ENCODE results near the gene ARL8A. TPM values are rescaled to one million over a fixed set of nuclear protein-coding genes. Genes with fewer than 3 reads are reported as not detected.
"Not testable (repeated sequence)": the region's sequence is repeated elsewhere in the genome, so short reads cannot be mapped to it uniquely, and the experiment has no call there.

Gene ARL8A
- polyA plus RNA-seq, 4 donors = 17.4 to 23.5 (median 22.6) TPM

DNA sequence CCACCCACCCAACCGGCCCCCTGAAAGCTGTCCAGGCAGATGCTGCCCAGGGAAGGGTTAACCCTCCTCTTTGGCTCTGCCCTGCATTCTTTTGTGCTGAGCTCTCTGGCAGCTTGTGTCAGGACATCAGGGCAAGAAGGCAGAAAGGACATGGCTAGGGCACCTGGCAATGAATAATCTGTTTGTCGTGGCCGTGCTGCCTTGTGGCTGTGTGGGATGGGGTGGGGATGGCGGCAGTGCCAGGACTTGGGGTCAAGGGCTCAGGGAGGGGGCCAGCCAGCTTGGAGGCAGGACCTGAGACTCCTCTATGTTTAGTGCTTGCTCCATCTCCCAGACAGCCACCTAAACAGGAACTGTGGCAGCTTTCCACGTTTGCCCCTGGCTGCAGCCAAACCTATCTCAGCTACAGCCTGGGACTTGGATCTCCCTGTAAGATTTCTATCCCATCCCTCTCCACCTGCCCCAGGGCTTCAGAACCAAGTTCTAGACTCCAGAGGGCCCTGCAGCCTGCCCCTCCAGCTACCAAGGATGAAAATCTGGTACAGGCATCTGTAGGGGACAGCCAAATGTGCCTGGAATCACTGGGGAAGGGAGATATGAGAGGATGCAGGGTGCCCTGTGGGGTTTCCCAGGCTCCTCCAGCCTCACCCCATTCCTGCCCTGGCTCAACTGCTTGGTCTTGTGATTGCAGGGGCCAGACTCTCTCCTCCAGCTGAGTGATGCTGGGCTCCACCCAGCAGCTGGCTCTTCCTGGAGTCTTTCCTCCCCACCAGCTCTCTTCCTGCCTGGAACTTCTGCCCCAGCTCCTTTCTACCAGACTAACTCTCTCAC is 31.5 kb downstream of the ARL8A start:
- DNase-seq (peak; percentile 63 to 86), FAIRE-seq (no peak)
- H3K4me3 ChIP-seq (ENCODE audit: low read depth in 1 of 3, low read length in 3 of 3) = no peak overlapping the region
- no peaks in the 10 kb centered on the region for H3K9me3 ChIP-seq (ENCODE audit: control insufficient read depth in 2 of 2, insufficient read depth in 1 of 2, low read depth in 1 of 2, low read length in 1 of 2)
- peaks cover 6 to 60% (median 10%) of the 10 kb centered on the region in 3 donors for H3K4me1 ChIP-seq (ENCODE audit: control insufficient read depth in 3 of 3, insufficient read depth in 2 of 3, low read depth in 1 of 3, low read length in 2 of 3)
- no peaks in the 10 kb centered on the region for H3K27me3 ChIP-seq (ENCODE audit: control insufficient read depth in 3 of 3, insufficient read depth in 3 of 3, low read length in 3 of 3)
- peak overlapping the region; percentile 58 to 89 (median 82) for H3K27ac ChIP-seq (ENCODE audit: low read depth in 1 of 3, low read length in 2 of 3)
- WGBS, 3 donors = 6 to 31% (median 25%) methylated on average over 5 of the region's 5 CpGs
- H3K36me3 ChIP-seq (ENCODE audit: control insufficient read depth in 3 of 3, insufficient read depth in 2 of 3, low read depth in 1 of 3, low read length in 3 of 3) = no peaks in the 10 kb centered on the region

DNA sequence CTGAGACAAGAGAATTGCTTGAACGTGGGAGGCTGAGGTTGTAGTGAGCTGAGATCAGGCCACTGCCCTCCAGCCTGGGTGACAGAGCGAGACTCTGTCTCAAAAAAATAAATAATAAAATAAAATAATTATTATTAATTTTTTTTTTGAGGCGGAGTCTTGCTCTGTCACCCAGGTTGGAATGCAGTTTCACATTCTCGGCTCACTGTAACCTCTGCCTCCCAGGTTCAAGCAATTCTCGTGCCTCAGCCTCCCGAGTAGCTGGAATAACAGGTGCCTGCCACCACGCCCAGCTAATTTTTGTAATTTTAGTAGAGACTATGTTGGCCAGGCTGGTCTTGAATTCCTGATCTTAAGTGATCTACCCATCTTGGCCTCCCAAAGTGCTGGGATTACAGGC is 32.9 kb downstream of the ARL8A start:
- not testable (repeated sequence) for DNase-seq; H3K9me3 ChIP-seq (ENCODE audit: control insufficient read depth in 2 of 2, insufficient read depth in 1 of 2, low read depth in 1 of 2, low read length in 1 of 2); FAIRE-seq; H3K27ac ChIP-seq (ENCODE audit: low read depth in 1 of 3, low read length in 2 of 3); H3K4me3 ChIP-seq (ENCODE audit: low read depth in 1 of 3, low read length in 3 of 3); H3K27me3 ChIP-seq (ENCODE audit: control insufficient read depth in 3 of 3, insufficient read depth in 3 of 3, low read length in 3 of 3); H3K36me3 ChIP-seq (ENCODE audit: control insufficient read depth in 3 of 3, insufficient read depth in 2 of 3, low read depth in 1 of 3, low read length in 3 of 3)
- peaks cover 6 to 70% (median 14%) of the 10 kb centered on the region in 3 donors for H3K4me1 ChIP-seq (ENCODE audit: control insufficient read depth in 3 of 3, insufficient read depth in 2 of 3, low read depth in 1 of 3, low read length in 2 of 3)
- WGBS, 3 donors = 55 to 80% (median 63%) methylated on average over 7 of the region's 7 CpGs

DNA sequence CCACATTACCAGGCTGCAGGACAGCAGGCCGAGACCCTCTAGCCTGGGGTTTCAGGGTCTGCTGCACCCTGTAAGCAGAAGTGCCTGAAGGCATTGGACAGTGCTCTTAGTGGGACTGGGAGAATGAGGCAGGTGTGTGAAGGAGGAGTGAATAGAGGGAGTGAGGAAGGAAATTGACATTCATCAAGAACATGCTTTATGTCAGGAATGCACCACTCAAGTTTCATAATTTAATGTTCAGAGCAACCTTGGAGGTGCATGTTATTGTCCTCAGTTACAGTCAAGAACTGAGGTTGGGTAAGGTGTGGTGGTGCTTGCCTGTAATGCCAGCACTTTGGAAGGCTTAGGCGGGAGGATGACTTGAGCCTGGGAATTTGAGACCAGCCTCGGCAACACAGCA is 33.6 kb downstream of the ARL8A start:
- FAIRE-seq (no peak), DNase-seq (no peak)
- WGBS, 3 donors = 84 to 86% (median 86%) methylated on average over 3 of the region's 3 CpGs
- Histone ChIP-seq H3K27me3 (ENCODE audit: control insufficient read depth in 3 of 3, insufficient read depth in 3 of 3, low read length in 3 of 3) (no peaks in the 10 kb centered on the region), H3K27ac (ENCODE audit: low read depth in 1 of 3, low read length in 2 of 3) (no peak overlapping the region), H3K9me3 (ENCODE audit: control insufficient read depth in 2 of 2, insufficient read depth in 1 of 2, low read depth in 1 of 2, low read length in 1 of 2) (no peaks in the 10 kb centered on the region), H3K36me3 (ENCODE audit: control insufficient read depth in 3 of 3, insufficient read depth in 2 of 3, low read depth in 1 of 3, low read length in 3 of 3) (no peaks in the 10 kb centered on the region), H3K4me3 (ENCODE audit: low read depth in 1 of 3, low read length in 3 of 3) (no peak overlapping the region), H3K4me1 (ENCODE audit: control insufficient read depth in 3 of 3, insufficient read depth in 2 of 3, low read depth in 1 of 3, low read length in 2 of 3) (peaks cover 6 to 75% (median 15%) of the 10 kb centered on the region in 3 donors)

DNA sequence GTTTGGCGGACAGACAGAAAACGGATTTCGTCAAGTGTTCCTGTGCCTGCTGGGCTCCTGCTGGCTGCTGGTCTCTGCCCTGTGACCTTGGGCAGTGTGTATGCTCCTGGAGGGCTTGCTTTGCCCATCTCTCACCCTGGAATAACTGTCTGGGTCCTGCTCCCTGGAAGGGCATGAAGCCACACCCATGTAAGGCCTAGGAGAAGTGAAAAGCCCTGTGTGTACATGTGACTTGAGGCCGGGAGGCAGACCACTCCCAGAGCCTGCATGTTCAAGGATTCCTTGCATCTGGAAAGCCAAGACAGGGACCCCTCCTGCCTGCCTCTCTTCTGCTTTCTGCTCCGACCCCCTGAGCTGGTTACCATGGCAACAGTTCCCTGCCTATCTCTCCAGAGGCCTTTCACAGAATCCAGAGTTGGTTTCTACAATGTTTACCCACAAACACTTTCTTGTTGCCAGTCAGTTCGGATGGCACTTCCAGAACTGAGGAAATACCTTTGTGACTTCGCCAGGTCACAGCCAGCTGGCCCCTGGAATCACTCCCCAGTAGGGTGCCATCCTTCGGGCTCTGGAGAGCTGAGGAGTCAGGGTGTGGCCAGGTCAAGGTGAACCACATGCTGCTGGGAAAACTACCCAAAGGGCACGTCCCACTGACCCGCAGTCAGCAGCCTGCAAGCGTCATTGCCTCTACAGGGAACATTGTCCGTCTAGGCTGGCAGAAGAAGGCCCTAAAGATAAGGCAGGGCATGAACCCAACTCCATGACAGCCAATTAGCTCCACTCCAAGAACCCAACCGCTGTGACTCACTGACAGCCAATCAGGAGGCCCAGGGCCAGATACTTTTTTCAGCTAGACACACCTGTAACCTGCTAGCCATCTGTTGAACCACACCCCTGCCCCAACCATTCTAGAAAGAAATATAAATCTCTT is 36.5 kb downstream of the ARL8A start:
- peaks cover 4 to 68% (median 13%) of the 10 kb centered on the region in 3 donors for H3K4me1 ChIP-seq (ENCODE audit: control insufficient read depth in 3 of 3, insufficient read depth in 2 of 3, low read depth in 1 of 3, low read length in 2 of 3)
- H3K27ac ChIP-seq (ENCODE audit: low read depth in 1 of 3, low read length in 2 of 3) = peak overlapping the region; percentile 97 to 100 (median 100)
- peak; percentile 93 to 100 for DNase-seq
- FAIRE-seq = no peak
- H3K27me3 ChIP-seq (ENCODE audit: control insufficient read depth in 3 of 3, insufficient read depth in 3 of 3, low read length in 3 of 3) = no peaks in the 10 kb centered on the region
- H3K36me3 ChIP-seq (ENCODE audit: control insufficient read depth in 3 of 3, insufficient read depth in 2 of 3, low read depth in 1 of 3, low read length in 3 of 3) = no peaks in the 10 kb centered on the region
- whole genome bisulfite sequencing, 3 donors = 17 to 51% (median 30%) methylated on average over 13 of the region's 13 CpGs
- no peaks in the 10 kb centered on the region for H3K9me3 ChIP-seq (ENCODE audit: control insufficient read depth in 2 of 2, insufficient read depth in 1 of 2, low read depth in 1 of 2, low read length in 1 of 2)
- no peak overlapping the region for H3K4me3 ChIP-seq (ENCODE audit: low read depth in 1 of 3, low read length in 3 of 3)

DNA sequence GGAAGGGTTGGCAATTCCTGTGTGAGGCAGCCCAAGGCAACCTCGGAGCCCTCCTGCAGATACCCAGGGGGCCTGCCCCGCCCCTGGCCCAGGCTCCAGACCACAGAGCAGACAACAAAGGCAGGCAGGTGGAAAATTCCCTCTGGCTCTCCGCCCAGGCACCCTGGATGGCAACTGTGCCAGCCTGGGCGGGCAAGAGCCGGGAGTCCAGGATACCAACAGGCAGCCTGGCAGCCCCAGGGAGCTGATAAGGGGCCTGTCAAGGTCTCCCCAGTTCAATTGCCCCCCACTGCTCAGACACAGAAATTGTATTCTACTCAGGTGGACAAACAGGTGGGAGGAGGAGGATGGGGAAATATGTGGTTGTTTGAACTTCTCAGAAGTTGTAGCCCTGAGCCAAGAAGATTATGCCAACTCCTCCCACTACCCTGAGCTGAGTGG is 37.2 kb downstream of the ARL8A start:
- FAIRE-seq = no peak
- no peak overlapping the region for H3K4me3 ChIP-seq (ENCODE audit: low read depth in 1 of 3, low read length in 3 of 3)
- WGBS, 3 donors = 16 to 51% (median 29%) methylated on average over 5 of the region's 5 CpGs
- H3K4me1 ChIP-seq (ENCODE audit: control insufficient read depth in 3 of 3, insufficient read depth in 2 of 3, low read depth in 1 of 3, low read length in 2 of 3) = peaks cover 4 to 64% (median 13%) of the 10 kb centered on the region in 3 donors
- H3K27me3 ChIP-seq (ENCODE audit: control insufficient read depth in 3 of 3, insufficient read depth in 3 of 3, low read length in 3 of 3) = no peaks in the 10 kb centered on the region
- DNase-seq = peak; percentile 59 to 85
- H3K27ac ChIP-seq (ENCODE audit: low read depth in 1 of 3, low read length in 2 of 3) = peak overlapping the region; percentile 97 to 100 (median 100)
- H3K9me3 ChIP-seq (ENCODE audit: control insufficient read depth in 2 of 2, insufficient read depth in 1 of 2, low read depth in 1 of 2, low read length in 1 of 2) = no peaks in the 10 kb centered on the region
- H3K36me3 ChIP-seq (ENCODE audit: control insufficient read depth in 3 of 3, insufficient read depth in 2 of 3, low read depth in 1 of 3, low read length in 3 of 3) = no peaks in the 10 kb centered on the region

DNA sequence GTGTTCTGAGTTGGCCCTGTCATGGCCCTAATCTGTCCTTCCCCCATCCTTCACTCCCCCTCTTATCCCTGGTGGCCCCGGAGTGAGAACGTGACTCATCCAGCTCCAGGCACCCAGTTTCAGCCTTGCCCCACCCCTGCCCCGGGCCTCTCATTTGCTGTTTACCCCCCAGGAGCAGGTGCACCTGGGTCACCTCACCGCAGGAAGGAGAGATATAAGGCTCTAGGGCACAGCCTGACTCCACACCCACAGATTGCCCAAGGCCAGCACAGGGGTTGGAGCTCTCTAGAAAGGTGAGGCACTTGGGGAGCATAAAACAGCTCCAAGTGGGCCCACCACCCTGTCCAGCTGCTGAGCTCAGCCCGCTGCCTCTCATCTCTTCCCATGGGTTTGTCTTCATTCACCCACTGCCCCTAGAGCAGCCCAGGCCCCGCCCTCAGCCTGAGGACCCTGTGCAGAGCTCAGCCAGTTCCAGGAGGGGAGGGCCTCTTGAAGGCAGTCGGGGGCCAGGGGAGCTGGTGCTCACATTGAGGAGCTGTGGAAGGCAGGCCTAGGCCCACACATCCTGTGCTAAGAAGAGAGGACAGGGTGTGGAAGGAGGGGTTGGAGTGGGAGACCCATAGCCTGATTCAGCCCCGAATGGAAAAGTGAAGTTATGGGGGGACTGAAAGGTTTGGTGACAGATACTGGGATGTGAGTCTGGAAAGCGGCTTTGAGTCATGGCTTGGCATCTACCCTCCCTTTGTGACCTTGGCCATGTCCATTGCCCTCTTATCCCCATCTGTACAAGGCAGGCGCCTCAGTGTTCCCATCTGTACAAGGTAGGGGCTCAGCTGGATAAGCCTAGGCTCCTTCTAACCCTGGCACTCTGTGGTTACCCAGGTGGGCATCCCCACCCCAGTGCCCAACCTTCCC is 37.9 kb downstream of the ARL8A start:
- Histone ChIP-seq H3K9me3 (ENCODE audit: control insufficient read depth in 2 of 2, insufficient read depth in 1 of 2, low read depth in 1 of 2, low read length in 1 of 2) (no peaks in the 10 kb centered on the region), H3K27me3 (ENCODE audit: control insufficient read depth in 3 of 3, insufficient read depth in 3 of 3, low read length in 3 of 3) (no peaks in the 10 kb centered on the region), H3K4me1 (ENCODE audit: control insufficient read depth in 3 of 3, insufficient read depth in 2 of 3, low read depth in 1 of 3, low read length in 2 of 3) (peaks cover 4 to 65% (median 13%) of the 10 kb centered on the region in 3 donors), H3K27ac (ENCODE audit: low read depth in 1 of 3, low read length in 2 of 3) (peak overlapping the region; percentile 97 to 100 (median 100)), H3K36me3 (ENCODE audit: control insufficient read depth in 3 of 3, insufficient read depth in 2 of 3, low read depth in 1 of 3, low read length in 3 of 3) (no peaks in the 10 kb centered on the region), H3K4me3 (ENCODE audit: low read depth in 1 of 3, low read length in 3 of 3) (peak overlapping the region in 1 of 3 donors; percentile 5)
- WGBS, 3 donors = 11 to 57% (median 33%) methylated on average over 9 to 10 of the region's 10 CpGs
- FAIRE-seq (no peak), DNase-seq (peak; percentile 97 to 99)

DNA sequence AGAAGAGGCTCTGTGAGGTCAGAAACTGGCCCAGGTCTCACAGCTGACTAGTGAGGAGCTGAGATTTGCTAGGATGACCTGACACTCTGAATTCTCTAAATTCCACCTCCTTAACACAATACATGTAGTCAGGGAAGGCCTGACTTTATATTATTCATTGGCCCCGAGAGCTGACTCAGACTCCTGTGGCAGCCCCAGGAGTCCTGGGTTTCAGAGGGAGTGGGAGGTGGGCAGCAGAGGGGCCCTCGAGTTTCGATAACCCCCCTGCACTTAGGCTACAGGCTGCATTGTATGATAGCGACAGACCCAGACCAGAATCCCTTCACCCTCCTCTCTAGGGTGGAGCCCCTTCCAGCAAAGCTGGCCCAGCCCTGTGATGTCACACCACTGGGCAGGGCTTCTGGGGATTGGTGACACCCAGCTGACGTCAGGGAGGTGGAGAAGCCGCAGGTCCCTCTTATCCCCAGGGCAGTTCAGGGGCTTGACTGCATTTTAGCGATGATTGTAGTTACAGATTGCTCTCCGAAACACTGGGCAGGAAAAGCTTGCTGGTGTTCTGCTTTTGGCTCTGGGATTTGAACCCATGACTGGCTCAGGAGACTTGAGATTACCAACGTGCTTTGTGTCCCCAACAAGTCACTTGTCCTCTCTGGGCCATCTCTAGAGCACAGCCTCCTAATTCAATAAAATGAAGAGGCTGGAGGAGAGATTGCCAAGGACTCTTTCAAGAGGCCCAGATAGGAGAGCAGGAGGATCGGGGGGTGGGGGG is 38.8 kb downstream of the ARL8A start:
- Histone ChIP-seq H3K4me1 (ENCODE audit: control insufficient read depth in 3 of 3, insufficient read depth in 2 of 3, low read depth in 1 of 3, low read length in 2 of 3) (peaks cover 4 to 62% (median 13%) of the 10 kb centered on the region in 3 donors), H3K27ac (ENCODE audit: low read depth in 1 of 3, low read length in 2 of 3) (peak overlapping the region; percentile 97 to 100 (median 100)), H3K36me3 (ENCODE audit: control insufficient read depth in 3 of 3, insufficient read depth in 2 of 3, low read depth in 1 of 3, low read length in 3 of 3) (no peaks in the 10 kb centered on the region), H3K4me3 (ENCODE audit: low read depth in 1 of 3, low read length in 3 of 3) (no peak overlapping the region), H3K9me3 (ENCODE audit: control insufficient read depth in 2 of 2, insufficient read depth in 1 of 2, low read depth in 1 of 2, low read length in 1 of 2) (no peaks in the 10 kb centered on the region), H3K27me3 (ENCODE audit: control insufficient read depth in 3 of 3, insufficient read depth in 3 of 3, low read length in 3 of 3) (no peaks in the 10 kb centered on the region)
- WGBS, 3 donors = 15 to 47% (median 28%) methylated on average over 10 of the region's 10 CpGs
- DNase-seq (peak; percentile 95 to 98), FAIRE-seq (no peak)

Measured in small intestine (tissue), 7 donors.